ENCODE data around the gene MEGF11. TPM values are rescaled to one million over a fixed set of nuclear protein-coding genes. Genes with fewer than 3 reads are reported as not detected.

MEGF11 gene
- total RNA-seq, 1 experiment from 2014 or later, result not detected

- Histone ChIP-seq H4K20me1 (ENCODE audit: low read length) (no peaks in the 10 kb centered on the region), H3K9ac (ENCODE audit: low read length) (no peak overlapping the region), H3K27me3 (ENCODE audit: low read length) (peaks cover 7% of the 10 kb centered on the region; the same call in 1 of the 2 replicates), H3K9me2 (replicated peaks; ENCODE audit: low read length) (no peaks in the 10 kb centered on the region), H3K9me3 (ENCODE audit: low read length) (no peaks in the 10 kb centered on the region), H3K36me3 (ENCODE audit: low read depth, low read length) (no peaks in the 10 kb centered on the region), H2AFZ (ENCODE audit: low read length) (no peak overlapping the region), H3K79me2 (ENCODE audit: low read length) (no peaks in the 10 kb centered on the region), H3F3A (ENCODE audit: low read length, unreplicated experiment) (no peaks in the 10 kb centered on the region), H3K27ac (ENCODE audit: low read length) (no peak overlapping the region), H3K4me2 (ENCODE audit: low read length) (no peak overlapping the region), H3K4me1 (ENCODE audit: insufficient read depth, low read length) (no peaks in the 10 kb centered on the region), H3K4me3 (ENCODE audit: low read length) (no peak overlapping the region)
- BruUV-seq (replicated peaks), result no TSS peak
- ATAC-seq (no peak), DNase-seq (no peak)
- POLR2A ChIA-PET (ENCODE audit: unreplicated experiment), result no interaction called here
- CTCF ChIA-PET, result no interaction called here
- intact Hi-C loops (cut with micrococcal nuclease), result no loop called here
- TF ChIP-seq CTCF (conservative IDR thresholded peaks at IDR 0.05; ENCODE audit: low read depth, low read length) (no peak), EZH2 (IDR thresholded peaks at IDR 0.05; ENCODE audit: low read length, unreplicated experiment) (no peak), EZH2phosphoT487 (IDR thresholded peaks at IDR 0.05; ENCODE audit: borderline replicate concordance, low read length) (no peak)
Measured at GRCh38 chr15:66050264-66050663, 203.3 kb downstream of the MEGF11 start.

- ChIA-PET POLR2A (ENCODE audit: unreplicated experiment) (no interaction called here), CTCF (no interaction called here)
- no TSS peak for BruUV-seq (replicated peaks)
- DNase-seq (no peak), ATAC-seq (no peak)
- Histone ChIP-seq H3K4me1 (ENCODE audit: insufficient read depth, low read length) (no peaks in the 10 kb centered on the region), H3K4me3 (ENCODE audit: low read length) (no peak overlapping the region), H3K79me2 (ENCODE audit: low read length) (no peaks in the 10 kb centered on the region), H3K9me2 (replicated peaks; ENCODE audit: low read length) (no peaks in the 10 kb centered on the region), H3K27ac (ENCODE audit: low read length) (no peak overlapping the region), H3K9ac (ENCODE audit: low read length) (no peak overlapping the region), H3K4me2 (ENCODE audit: low read length) (no peak overlapping the region), H4K20me1 (ENCODE audit: low read length) (no peaks in the 10 kb centered on the region), H2AFZ (ENCODE audit: low read length) (no peak overlapping the region), H3F3A (ENCODE audit: low read length, unreplicated experiment) (no peaks in the 10 kb centered on the region), H3K9me3 (ENCODE audit: low read length) (no peaks in the 10 kb centered on the region), H3K36me3 (ENCODE audit: low read depth, low read length) (no peaks in the 10 kb centered on the region), H3K27me3 (ENCODE audit: low read length) (no peaks in the 10 kb centered on the region)
- TF ChIP-seq EZH2phosphoT487 (IDR thresholded peaks at IDR 0.05; ENCODE audit: borderline replicate concordance, low read length) (no peak), EZH2 (IDR thresholded peaks at IDR 0.05; ENCODE audit: low read length, unreplicated experiment) (no peak), CTCF (conservative IDR thresholded peaks at IDR 0.05; ENCODE audit: low read depth, low read length) (no peak)
- intact Hi-C loops (cut with micrococcal nuclease), result no loop called here
Measured at GRCh38 chr15:66049353-66049752, 204.2 kb downstream of the MEGF11 start.

- ChIA-PET POLR2A (ENCODE audit: unreplicated experiment) (no interaction called here), CTCF (interaction anchor here (0.6 kb wide), 1 partner anchor 269 kb away, joined by 13 read pairs; no protein-coding TSS in a partner anchor)
- no peaks in the 10 kb centered on the region for H3K9me3 ChIP-seq (ENCODE audit: low read length)
Measured at GRCh38 chr15:66047321-66048024, 206.1 kb downstream of the MEGF11 start.

More at GRCh38 chr15:66047321-66048024, 206.1 kb downstream of the MEGF11 start:
- DNase-seq (no peak), ATAC-seq (no peak)
- no peak for TF ChIP-seq EZH2phosphoT487 (IDR thresholded peaks at IDR 0.05; ENCODE audit: borderline replicate concordance, low read length)
- TF ChIP-seq CTCF (conservative IDR thresholded peaks at IDR 0.05; ENCODE audit: low read depth, low read length), result no peak
- no peak for TF ChIP-seq EZH2 (IDR thresholded peaks at IDR 0.05; ENCODE audit: low read length, unreplicated experiment)
- no peak overlapping the region for H3K27ac ChIP-seq (ENCODE audit: low read length)
- H3K36me3 ChIP-seq (ENCODE audit: low read depth, low read length), result no peaks in the 10 kb centered on the region
- H2AFZ ChIP-seq (ENCODE audit: low read length), result no peak overlapping the region
- no peaks in the 10 kb centered on the region for H3K27me3 ChIP-seq (ENCODE audit: low read length)
- no peak overlapping the region for H3K4me3 ChIP-seq (ENCODE audit: low read length)
- H4K20me1 ChIP-seq (ENCODE audit: low read length), result no peaks in the 10 kb centered on the region
- no TSS peak for BruUV-seq (replicated peaks)
- no peaks in the 10 kb centered on the region for H3K79me2 ChIP-seq (ENCODE audit: low read length)
- H3K4me2 ChIP-seq (ENCODE audit: low read length), result no peak overlapping the region
- H3K4me1 ChIP-seq (ENCODE audit: insufficient read depth, low read length), result no peaks in the 10 kb centered on the region
- H3K9ac ChIP-seq (ENCODE audit: low read length), result no peak overlapping the region
- intact Hi-C loops (cut with micrococcal nuclease), result no loop called here
- H3K9me2 ChIP-seq (replicated peaks; ENCODE audit: low read length), result no peaks in the 10 kb centered on the region
- H3F3A ChIP-seq (ENCODE audit: low read length, unreplicated experiment), result no peaks in the 10 kb centered on the region
